ENCODE measurements around the gene CUZD1.
"Not testable (repeated sequence)": the region's sequence is repeated elsewhere in the genome, so short reads cannot be mapped to it uniquely, and the experiment has no call there.

The CUZD1 gene

DNA sequence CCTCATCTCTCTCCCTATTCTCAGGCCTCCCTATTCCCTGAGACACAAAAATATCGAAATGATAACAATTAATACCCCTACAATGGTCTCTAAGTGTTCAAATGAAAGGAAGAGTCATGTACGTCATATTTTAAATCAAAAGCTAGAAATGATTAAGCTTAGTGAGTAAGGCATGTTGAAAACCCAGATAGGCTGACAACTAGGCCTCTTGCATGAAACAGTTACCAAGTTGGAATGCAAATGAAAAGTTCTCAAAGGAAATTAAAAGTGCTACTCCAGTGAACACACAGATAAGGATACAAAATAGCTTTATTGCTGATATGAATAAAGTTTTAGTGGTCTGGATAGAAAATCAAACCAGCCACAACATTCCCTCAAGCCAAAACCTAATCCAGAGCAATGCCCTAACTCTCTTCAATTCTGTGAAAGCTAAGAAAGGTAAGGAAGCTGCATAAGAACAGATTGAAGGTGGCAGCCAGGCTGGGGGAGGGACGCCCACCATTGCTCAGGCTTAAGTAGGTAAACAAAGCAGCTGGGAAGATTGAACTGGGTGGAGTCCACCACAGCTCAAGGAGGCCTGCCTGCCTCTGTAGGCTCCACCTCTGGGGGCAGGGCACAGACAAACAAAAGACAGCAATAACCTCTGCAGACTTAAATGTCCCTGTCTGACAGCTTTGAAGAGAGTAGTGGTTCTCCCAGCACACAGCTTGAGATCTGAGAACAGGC is 21.3 kb upstream of the CUZD1 start:
- H3K36me3 ChIP-seq (ENCODE audit: insufficient read depth, low read length); H3K4me2 ChIP-seq (ENCODE audit: insufficient read depth, low read length); H3K9me3 ChIP-seq (ENCODE audit: insufficient read depth, low read length, severe bottlenecking); H3K9ac ChIP-seq (ENCODE audit: low read depth, low read length); H3K4me1 ChIP-seq (ENCODE audit: insufficient read depth, low read length); H3K27me3 ChIP-seq (ENCODE audit: insufficient read depth, low read length, poor library complexity); H3K4me3 ChIP-seq (ENCODE audit: low read depth in 1 of 2, low read length in 2 of 2); H2AFZ ChIP-seq (ENCODE audit: low read depth, low read length); DNase-seq; H3K27ac ChIP-seq (ENCODE audit: low read length); ATAC-seq (ENCODE audit: insufficient read depth, low read depth): not testable (repeated sequence)
- H4K20me1 ChIP-seq (ENCODE audit: insufficient read depth, low read length) = peaks cover 11% of the 10 kb centered on the region; the same call in 1 of the 2 replicates
- H3K79me2 ChIP-seq (ENCODE audit: insufficient read depth, low read length) = peaks cover 55% of the 10 kb centered on the region

DNA sequence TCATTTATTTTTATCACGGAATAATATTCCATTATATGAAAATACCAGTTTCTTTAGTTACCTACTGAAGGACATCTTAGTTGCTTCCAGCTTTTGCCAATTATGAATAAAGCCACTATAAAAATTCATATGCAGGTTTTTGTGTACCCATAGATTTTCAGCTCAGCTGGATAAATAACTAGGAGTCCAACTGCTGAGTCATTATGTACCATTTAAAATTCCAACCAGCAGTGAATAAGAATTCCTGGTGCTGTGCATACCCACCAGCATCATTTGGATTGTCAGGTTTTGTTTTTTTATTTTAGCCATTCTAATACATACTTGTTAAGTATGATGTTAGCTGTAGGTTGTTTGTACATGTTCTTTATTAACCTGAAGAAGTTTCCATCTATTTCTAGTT is 19.2 kb upstream of the CUZD1 start:
- Histone ChIP-seq H3K27ac (ENCODE audit: low read length) (no peak overlapping the region), H2AFZ (ENCODE audit: low read depth, low read length) (no peak overlapping the region), H3K36me3 (ENCODE audit: insufficient read depth, low read length) (no peaks in the 10 kb centered on the region), H3K4me3 (ENCODE audit: low read depth in 1 of 2, low read length in 2 of 2) (no peak overlapping the region), H3K9me3 (ENCODE audit: insufficient read depth, low read length, severe bottlenecking) (no peaks in the 10 kb centered on the region), H3K4me2 (ENCODE audit: insufficient read depth, low read length) (no peak overlapping the region), H3K79me2 (ENCODE audit: insufficient read depth, low read length) (peaks cover 73% of the 10 kb centered on the region), H3K27me3 (ENCODE audit: insufficient read depth, low read length, poor library complexity) (no peaks in the 10 kb centered on the region), H3K9ac (ENCODE audit: low read depth, low read length) (no peak overlapping the region), H4K20me1 (ENCODE audit: insufficient read depth, low read length) (peaks cover 17% of the 10 kb centered on the region; the same call in 1 of the 2 replicates), H3K4me1 (ENCODE audit: insufficient read depth, low read length) (no peaks in the 10 kb centered on the region)
- TF ChIP-seq, protein P1, sequence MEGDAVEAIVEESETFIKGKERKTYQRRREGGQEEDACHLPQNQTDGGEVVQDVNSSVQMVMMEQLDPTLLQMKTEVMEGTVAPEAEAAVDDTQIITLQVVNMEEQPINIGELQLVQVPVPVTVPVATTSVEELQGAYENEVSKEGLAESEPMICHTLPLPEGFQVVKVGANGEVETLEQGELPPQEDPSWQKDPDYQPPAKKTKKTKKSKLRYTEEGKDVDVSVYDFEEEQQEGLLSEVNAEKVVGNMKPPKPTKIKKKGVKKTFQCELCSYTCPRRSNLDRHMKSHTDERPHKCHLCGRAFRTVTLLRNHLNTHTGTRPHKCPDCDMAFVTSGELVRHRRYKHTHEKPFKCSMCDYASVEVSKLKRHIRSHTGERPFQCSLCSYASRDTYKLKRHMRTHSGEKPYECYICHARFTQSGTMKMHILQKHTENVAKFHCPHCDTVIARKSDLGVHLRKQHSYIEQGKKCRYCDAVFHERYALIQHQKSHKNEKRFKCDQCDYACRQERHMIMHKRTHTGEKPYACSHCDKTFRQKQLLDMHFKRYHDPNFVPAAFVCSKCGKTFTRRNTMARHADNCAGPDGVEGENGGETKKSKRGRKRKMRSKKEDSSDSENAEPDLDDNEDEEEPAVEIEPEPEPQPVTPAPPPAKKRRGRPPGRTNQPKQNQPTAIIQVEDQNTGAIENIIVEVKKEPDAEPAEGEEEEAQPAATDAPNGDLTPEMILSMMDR (IDR thresholded peaks at IDR 0.05; ENCODE audit: borderline replicate concordance, extremely low read depth, low read length, poor library complexity, severe bottlenecking) = no peak
- no peak for TF ChIP-seq EZH2 (IDR thresholded peaks at IDR 0.05; ENCODE audit: borderline replicate concordance, low read depth, low read length, severe bottlenecking)
- no peak for DNase-seq
- ATAC-seq (ENCODE audit: insufficient read depth, low read depth) = no peak

DNA sequence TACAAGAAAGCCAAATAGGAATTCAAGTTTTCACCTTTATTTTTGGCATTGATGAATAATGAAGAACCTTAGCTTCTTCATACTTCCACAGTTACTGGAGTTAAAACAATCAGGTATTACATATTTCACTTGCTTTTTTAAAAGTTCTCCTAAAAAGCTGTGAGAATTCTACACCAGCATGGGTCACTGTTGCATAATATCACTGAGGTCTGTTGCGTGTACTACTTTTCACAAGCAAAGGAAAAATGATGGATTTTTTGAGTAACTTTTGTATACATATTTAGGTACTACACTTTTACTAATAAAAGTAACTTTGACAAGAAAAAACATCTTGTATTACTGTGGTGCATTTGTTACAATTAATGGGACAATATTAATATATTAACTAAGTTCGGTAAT is 18.5 kb upstream of the CUZD1 start:
- TF ChIP-seq, protein P1 (IDR thresholded peaks at IDR 0.05; ENCODE audit: borderline replicate concordance, extremely low read depth, low read length, poor library complexity, severe bottlenecking) = no peak
- no peak for TF ChIP-seq EZH2 (IDR thresholded peaks at IDR 0.05; ENCODE audit: borderline replicate concordance, low read depth, low read length, severe bottlenecking)
- H4K20me1 ChIP-seq (ENCODE audit: insufficient read depth, low read length) = peaks cover 24% of the 10 kb centered on the region; the same call in 1 of the 2 replicates
- H3K4me3 ChIP-seq (ENCODE audit: low read depth in 1 of 2, low read length in 2 of 2) = no peak overlapping the region
- H3K4me1 ChIP-seq (ENCODE audit: insufficient read depth, low read length) = no peaks in the 10 kb centered on the region
- no peak overlapping the region for H3K9ac ChIP-seq (ENCODE audit: low read depth, low read length)
- no peak overlapping the region for H3K27ac ChIP-seq (ENCODE audit: low read length)
- DNase-seq (no peak), ATAC-seq (ENCODE audit: insufficient read depth, low read depth) (no peak)
- H3K4me2 ChIP-seq (ENCODE audit: insufficient read depth, low read length) = no peak overlapping the region
- H3K27me3 ChIP-seq (ENCODE audit: insufficient read depth, low read length, poor library complexity) = no peaks in the 10 kb centered on the region
- H3K9me3 ChIP-seq (ENCODE audit: insufficient read depth, low read length, severe bottlenecking) = no peaks in the 10 kb centered on the region
- no peak overlapping the region for H2AFZ ChIP-seq (ENCODE audit: low read depth, low read length)
- 0 out of 2 replicates have a peak, but pooled peaks cover 4% of the 10 kb centered on the region for H3K36me3 ChIP-seq (ENCODE audit: insufficient read depth, low read length)
- H3K79me2 ChIP-seq (ENCODE audit: insufficient read depth, low read length) = peaks cover 80% of the 10 kb centered on the region

DNA sequence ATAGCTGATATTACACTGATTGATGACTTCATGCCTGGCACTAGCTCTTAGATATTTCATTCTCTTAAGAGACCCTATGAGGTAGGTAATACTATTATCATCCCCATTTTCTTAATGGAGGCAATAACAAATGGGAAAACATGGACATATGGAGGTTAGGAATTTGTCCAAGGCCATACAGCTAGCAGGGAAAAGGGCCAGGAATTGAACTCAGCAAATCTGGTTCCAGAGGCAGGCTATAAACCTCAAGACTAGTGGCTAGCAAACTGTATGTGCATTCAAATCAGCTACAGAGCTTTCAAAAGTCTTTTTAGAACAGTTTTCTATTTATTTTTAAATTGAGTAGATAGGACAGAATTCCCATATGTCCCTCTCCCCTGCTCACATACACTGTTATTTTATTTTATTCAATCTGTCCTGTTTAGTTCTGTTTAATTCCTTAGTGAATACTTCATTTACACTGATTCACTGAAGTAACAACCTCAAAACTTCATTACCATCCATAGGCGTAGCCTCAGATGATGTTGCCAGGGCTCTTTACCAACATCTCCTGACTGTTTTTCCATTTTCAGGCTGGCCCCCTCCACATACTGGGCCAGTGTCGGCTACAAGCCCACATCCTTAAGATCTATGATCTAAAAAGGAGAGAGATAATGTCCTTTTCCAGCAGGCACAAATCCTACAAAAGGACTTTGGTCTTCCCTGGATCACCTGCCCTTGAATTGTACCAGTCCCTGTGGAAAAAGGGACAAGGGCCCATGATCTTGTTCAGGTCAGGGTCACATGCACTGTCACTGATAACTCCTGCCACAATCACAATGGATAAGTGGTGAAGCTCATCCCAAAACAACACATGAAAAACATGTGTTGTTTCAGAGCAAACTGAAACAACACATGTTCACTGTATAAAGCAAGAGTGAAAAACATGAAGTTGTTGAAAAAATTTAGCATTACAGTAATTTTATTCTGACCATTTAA is 17.8 kb upstream of the CUZD1 start:
- Histone ChIP-seq H2AFZ (ENCODE audit: low read depth, low read length) (no peak overlapping the region), H3K27ac (ENCODE audit: low read length) (no peak overlapping the region), H4K20me1 (ENCODE audit: insufficient read depth, low read length) (peaks cover 30% of the 10 kb centered on the region; the same call in 1 of the 2 replicates), H3K27me3 (ENCODE audit: insufficient read depth, low read length, poor library complexity) (no peaks in the 10 kb centered on the region), H3K36me3 (ENCODE audit: insufficient read depth, low read length) (peaks cover 8% of the 10 kb centered on the region; the same call in 1 of the 2 replicates), H3K9ac (ENCODE audit: low read depth, low read length) (no peak overlapping the region), H3K4me1 (ENCODE audit: insufficient read depth, low read length) (no peaks in the 10 kb centered on the region), H3K4me3 (ENCODE audit: low read depth in 1 of 2, low read length in 2 of 2) (no peak overlapping the region), H3K4me2 (ENCODE audit: insufficient read depth, low read length) (no peak overlapping the region), H3K9me3 (ENCODE audit: insufficient read depth, low read length, severe bottlenecking) (no peaks in the 10 kb centered on the region), H3K79me2 (ENCODE audit: insufficient read depth, low read length) (peaks cover 85% of the 10 kb centered on the region)
- ATAC-seq (ENCODE audit: insufficient read depth, low read depth) (no peak), DNase-seq (no peak)
- no peak for TF ChIP-seq EZH2 (IDR thresholded peaks at IDR 0.05; ENCODE audit: borderline replicate concordance, low read depth, low read length, severe bottlenecking)
- TF ChIP-seq, protein P1 (IDR thresholded peaks at IDR 0.05; ENCODE audit: borderline replicate concordance, extremely low read depth, low read length, poor library complexity, severe bottlenecking) = no peak
